Measurements from ENCODE around the gene TNNI3K. TPM values are rescaled to one million over a fixed set of nuclear protein-coding genes. Genes with fewer than 3 reads are reported as not detected.
"Not testable (repeated sequence)": the region's sequence is repeated elsewhere in the genome, so short reads cannot be mapped to it uniquely, and the experiment has no call there.

Gene TNNI3K, protein sequence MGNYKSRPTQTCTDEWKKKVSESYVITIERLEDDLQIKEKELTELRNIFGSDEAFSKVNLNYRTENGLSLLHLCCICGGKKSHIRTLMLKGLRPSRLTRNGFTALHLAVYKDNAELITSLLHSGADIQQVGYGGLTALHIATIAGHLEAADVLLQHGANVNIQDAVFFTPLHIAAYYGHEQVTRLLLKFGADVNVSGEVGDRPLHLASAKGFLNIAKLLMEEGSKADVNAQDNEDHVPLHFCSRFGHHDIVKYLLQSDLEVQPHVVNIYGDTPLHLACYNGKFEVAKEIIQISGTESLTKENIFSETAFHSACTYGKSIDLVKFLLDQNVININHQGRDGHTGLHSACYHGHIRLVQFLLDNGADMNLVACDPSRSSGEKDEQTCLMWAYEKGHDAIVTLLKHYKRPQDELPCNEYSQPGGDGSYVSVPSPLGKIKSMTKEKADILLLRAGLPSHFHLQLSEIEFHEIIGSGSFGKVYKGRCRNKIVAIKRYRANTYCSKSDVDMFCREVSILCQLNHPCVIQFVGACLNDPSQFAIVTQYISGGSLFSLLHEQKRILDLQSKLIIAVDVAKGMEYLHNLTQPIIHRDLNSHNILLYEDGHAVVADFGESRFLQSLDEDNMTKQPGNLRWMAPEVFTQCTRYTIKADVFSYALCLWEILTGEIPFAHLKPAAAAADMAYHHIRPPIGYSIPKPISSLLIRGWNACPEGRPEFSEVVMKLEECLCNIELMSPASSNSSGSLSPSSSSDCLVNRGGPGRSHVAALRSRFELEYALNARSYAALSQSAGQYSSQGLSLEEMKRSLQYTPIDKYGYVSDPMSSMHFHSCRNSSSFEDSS
- polyA plus RNA-seq (ENCODE audit: insufficient read length in 12 of 12) = 10 to 100 TPM in 1 of 12 donors, 1 to 10 TPM in 7, under 1 TPM in 3, not detected in 1; 0.62 to 19.9 (median 1.3) TPM
- long read RNA-seq, donor 1 = 0 reads
- long read RNA-seq, donor 2 = 0 reads
- long read RNA-seq, donor 3 = 0 reads
- long read RNA-seq, donor 4 = 0 reads
- long read RNA-seq, donor 5 = 0 reads
- long read RNA-seq, donor 6 = 0 reads
- long read RNA-seq, donor 7 = 0 reads
- long read RNA-seq, donor 8 = 0 reads
- long read RNA-seq, donor 9 = 0 reads
- long read RNA-seq, donor 10 = 0 reads
- long read RNA-seq, donor 11 = 0 reads

DNA sequence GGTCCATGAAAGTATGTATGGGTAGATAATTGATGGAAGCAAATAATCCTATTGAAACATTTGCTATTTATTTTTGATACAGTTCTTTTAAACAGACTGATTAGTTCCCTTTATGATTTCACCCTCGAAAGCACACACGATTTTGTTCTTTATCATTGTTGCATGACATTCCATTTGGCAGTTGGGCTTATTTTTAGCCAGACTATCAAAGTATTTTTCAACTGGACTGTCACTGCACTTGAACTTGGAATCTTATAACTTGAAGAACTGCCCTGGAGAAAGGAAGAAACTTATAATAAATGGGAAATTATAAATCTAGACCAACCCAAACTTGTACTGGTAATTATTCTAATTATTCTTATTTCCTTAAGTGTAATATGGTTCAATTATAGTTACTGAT is at the start of gene TNNI3K:
TNNI3K (plus strand) TSS at position 235 of the 400 bp plus-strand sequence; CDS start at position 300, 65 bp downstream.
- no peak for DNase-seq

DNA sequence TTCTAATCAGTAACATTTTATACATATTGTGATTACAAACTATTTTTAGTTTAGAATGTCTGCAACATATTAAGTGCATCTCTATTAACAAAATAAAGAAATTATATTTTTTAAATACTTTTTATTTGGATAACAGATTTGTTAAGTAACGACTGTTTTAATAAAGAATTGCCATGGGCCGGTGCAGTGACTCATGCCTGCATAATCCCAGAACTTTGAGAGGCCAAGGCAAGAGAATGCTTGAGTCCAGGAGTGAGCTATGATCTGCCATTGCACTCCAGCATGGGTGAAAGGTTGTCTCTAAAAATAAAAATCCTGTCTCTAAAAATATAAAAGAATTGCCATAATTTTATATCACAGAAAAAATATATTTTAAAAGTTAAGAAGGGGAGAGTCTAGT is 41.3 kb upstream of the TNNI3K start:
- no peak for DNase-seq

DNA sequence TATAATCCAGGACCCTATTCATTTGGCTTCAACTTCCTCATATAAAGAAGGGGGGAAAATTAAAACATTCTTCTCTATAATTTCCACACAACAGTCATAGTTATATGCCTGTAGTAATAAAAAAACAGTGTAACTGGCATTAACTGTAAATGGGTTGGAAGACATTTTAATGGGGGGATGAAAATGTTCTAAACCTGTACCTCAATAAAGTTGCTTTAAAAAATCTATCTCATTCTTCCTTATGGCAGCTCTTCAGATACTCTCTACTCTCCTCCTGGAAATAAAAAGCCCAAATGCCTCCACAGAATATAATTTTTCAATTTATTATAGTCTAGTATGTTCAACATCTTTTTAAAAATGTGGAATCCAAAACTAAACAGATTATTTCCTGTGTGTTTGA is 39.8 kb upstream of the TNNI3K start:
- DNase-seq = no peak

DNA sequence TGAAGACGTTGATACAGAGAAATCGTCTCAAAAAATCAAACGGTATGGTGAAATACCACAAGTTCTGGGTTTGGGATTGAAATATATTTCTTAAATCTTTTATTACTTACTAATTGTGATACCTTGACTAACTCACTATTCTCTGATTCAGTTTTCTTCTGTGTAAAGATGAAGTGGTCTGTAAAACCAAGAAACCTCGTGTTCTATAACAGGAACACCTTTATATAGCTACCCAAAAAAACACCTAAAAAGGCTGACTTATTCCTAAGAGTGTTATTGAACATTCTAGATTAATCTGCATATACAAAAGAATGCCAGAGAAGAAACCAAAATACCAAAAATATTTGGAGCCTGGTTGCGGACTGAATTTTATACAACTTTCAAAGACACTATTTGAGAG is 37.9 kb upstream of the TNNI3K start:
- DNase-seq = no peak

DNA sequence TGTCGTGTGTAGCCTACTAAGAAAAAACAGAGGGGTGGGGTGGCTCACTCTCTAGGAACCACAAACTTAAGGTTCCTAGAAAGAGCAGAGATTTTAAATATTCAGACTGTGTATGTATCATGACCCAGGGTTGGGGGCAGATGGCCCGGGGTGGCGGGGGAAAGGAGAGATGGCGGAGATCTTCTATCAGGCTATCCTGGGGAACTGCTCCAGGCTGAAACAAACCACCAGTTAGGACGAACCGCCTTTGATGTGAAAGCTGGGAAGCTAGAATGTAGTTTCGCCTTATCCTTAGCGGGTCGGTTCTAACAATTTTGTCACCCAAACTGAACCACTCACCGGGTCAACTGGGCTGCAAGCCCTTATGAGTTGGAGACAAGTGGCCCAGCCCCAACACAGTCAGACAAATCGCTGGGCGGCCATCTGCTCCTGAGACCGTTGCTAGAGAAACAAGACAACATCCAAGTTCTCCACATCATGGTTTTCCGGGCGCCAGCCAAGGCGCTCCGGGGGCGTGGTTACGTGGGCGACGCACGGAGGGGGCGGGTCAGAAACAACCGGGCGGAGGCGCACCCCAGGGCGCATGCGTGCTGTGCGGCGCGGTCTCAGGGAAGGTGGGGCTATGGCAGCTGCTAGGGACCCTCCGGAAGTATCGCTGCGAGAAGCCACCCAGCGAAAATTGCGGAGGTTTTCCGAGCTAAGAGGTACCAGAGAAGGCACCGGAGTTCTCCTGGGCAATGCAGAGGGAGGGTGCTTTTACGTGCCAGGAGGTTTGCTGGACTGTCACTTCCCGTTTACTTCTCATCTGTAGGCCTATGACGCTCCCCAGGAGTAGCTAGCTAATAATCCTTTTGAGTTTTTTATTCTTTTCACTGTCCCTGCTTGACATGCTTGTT is 37.3 kb upstream of the TNNI3K start, which contains the start of the genes FPGT and LRRIQ3:
FPGT (plus strand) TSS at position 586 of the 896 bp plus-strand sequence; CDS start at position 623, 37 bp downstream.
LRRIQ3 (minus strand) TSS at position 520 of the 896 bp plus-strand sequence. CDS start 14,492 bp downstream, outside the sequence.
- DNase-seq = peak; percentile 99

DNA sequence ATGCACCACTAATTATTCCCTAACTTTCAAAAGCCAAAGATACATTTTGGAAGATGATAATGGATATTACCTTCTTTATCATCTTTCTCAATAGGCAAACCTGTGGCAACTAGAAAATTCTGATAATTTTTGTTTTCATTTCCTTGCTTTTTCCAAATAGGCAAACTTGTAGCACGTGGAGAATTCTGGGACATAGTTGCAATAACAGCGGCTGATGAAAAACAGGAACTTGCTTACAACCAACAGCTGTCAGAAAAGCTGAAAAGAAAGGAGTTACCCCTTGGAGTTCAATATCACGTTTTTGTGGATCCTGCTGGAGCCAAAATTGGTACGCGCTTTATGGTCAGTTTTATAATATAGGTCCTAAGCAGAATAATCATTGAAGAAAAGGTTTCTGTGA is 35.7 kb upstream of the TNNI3K start:
- DNase-seq = no peak

DNA sequence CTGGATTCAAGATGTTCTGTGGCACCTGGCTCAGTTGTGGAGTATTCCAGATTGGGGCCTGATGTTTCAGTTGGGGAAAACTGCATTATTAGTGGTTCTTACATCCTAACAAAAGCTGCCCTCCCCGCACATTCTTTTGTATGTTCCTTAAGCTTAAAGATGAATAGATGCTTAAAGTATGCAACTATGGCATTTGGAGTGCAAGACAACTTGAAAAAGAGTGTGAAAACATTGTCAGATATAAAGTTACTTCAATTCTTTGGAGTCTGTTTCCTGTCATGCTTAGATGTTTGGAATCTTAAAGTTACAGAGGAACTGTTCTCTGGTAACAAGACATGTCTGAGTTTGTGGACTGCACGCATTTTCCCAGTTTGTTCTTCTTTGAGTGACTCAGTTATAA is 29.9 kb upstream of the TNNI3K start:
- DNase-seq = no peak

DNA sequence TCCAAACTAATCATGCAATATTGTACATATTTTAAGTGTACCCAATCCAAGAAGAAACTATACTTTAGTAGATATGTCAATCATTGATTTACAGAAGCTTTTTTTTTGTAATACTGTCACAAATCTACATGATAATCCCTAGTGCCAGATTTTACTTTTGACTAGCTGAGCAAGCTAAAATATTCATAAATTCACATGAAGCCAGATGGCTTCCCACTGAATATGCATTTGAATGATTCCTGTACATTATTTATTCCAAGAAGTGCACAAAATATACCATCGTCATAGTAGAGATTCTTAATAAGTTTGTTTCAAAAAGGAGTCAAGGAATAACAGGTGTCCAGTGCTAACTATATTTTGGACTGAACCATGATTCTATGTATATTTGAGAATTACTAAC is 20.0 kb upstream of the TNNI3K start:
- no peak for DNase-seq

DNA sequence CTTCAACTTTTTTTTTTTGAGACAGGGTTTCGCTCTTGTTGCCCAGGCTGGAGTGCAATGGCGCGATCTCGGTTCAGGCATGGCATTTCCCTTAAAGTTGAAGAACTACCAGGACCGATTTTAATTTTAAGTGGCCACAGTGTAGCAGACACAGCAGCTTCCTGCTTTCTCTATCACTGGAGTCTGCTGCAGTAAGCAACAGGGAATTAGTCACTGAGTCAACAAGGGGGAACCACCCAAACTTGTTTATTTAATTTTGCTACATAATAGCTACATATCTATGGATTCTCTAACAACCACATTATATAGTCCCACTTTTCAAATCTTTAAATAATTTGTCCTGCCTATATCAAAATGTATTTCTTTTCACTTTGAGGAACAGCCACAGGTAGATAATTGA is 12.5 kb upstream of the TNNI3K start:
- no peak for DNase-seq

DNA sequence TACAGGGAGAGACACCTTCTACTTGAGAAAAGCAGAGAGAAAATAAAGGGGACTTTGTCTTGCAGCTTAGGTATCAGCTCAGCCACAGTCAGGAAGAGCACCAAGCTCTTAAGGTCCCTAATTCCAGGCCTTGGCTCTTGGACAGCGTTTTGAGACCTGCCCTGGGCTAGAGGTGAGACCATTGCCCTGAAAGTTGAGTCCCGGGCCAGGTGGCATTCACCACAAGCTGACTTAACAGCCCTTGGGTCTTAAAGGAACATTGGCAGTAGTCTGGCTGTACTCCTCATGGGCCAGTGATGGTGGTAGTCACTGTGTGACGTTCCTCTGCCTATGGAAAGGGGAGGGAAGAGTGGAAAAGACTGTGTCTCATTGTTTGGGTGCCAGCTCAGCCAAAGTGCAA is 11.7 kb upstream of the TNNI3K start:
- no peak for DNase-seq

DNA sequence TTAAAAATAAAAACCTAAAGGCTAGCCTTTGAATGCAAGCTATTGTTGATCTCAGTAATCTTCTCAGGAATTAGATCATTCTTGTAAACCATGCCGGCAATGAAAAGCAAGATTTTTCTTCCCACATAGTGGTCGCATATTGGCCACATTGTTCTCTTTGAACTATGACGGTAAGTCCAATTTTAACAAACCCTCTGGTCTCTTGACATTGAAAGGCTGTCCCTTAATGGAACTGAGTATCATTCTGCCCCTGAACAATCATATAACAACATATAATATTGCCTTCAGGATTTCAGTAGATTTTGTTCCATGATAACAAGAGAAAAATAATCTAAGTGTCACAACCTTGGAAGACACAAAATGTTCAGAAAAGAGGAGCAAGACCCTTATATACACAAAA is 1.3 kb downstream of the TNNI3K start:
- DNase-seq = no peak

DNA sequence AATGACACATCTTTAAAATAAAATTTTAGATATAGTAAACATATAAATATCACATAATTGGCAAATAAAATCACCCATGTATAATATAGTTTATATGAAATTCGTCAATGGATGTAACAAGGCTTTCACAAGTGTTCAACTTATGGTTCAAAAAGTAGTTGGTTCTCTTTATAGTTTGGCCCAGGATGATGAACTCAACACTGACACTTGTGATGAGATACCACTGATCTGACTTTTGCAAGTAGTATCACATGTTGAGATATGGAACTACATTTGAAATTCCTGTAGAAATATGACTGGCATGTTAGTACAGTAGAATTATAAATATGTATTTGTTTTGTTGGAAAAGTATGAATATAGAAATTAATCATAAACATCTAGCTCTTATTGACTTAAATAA is 1.8 kb downstream of the TNNI3K start:
- no peak for DNase-seq

DNA sequence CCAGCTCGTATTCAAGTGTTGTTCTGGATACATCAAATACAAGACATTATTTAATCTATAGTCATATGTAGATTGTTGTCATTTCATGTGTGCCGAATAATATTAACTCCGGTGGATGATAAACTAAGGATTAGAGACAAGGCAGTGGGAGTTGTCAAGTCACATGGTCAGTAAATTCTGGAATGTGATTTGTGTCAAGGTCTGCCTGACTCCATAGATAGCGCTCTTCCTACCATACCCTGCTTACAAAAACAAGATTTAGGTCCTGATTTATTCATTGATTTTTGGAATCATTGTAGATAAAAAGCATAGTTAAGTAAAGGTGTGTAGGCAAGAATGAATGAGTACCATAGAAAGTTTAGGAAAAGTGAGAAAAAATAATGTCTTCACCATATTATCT is 2.6 kb downstream of the TNNI3K start:
- no peak for DNase-seq

DNA sequence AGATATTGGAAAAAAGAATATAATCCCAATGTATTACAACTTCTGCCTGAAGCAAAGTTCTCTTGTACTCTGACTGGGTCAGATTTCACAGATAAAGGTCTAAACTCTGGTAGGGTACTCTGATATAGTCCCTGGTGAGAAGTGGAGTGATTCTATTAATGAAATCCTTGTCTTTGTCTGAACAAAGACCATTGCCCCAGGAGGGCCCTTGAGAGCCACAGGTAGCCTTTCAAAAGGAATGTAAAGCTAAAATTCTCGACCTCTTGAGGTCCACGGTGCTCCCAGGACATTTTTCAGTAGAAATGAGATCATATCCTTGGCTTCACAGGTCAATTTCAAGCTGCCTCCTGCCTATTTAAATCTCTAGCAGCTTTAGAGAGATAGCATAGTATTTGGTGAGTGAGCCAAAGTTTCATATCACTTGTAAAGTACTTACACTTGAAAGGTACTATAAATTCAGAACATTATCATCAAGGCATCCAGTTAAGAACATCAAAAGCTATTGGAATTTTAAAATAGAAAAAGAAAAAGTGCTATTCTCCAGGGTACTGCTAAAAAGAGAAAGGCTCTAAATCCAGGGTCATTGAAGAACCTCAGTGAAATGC is 10.1 kb downstream of the TNNI3K start:
- no peak for DNase-seq

DNA sequence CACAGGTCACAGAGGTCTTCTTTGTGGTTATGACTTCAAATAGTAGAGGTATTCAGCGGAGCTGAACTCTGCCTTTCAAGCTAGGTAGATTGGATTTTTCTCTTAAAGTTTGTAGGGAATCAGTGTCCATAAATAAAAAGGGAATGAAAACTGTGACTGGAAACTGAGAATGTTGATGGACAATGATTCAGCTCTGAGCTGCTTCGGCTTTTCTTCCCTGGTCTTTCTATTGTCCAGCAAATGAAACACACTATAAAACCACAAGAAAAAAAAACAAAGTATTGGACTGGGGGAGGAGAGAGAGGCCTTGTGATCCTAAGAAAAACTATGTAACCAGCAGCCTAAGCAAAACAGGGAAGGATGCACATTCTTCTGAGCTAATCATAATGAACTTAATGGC is 11.1 kb downstream of the TNNI3K start:
- no peak for DNase-seq

DNA sequence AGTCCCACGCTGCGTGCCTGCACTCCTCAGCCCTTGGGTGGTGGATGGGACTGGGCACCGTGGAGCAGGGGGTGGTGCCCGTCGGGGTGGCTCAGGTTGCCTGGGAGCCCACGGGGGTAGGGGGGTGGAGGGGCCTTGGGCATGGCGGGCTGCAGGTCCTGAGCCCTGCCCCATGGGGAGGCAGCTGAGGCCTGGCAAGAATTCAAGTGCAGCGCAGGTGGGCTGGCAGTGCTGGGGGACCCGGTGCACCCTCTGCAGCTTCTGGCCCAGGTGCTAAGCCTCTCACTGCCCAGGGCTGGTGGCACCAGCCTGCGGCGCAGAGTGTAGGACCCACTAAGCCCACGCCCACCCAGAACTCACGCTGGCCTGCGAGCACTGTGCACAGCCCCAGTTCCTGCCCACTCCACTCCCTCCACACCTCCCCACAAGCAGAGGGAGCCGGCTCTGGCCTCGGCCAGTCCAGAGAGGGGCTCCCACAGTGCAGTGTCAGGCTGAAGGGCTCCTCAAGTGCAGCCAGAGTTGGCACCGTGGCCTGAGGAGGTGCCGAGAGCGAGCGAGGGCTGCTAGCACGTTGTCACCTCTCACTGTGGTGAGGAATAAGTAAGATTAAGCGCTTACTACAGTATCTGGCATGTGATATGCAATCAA is 12.8 kb downstream of the TNNI3K start:
- DNase-seq = no peak

DNA sequence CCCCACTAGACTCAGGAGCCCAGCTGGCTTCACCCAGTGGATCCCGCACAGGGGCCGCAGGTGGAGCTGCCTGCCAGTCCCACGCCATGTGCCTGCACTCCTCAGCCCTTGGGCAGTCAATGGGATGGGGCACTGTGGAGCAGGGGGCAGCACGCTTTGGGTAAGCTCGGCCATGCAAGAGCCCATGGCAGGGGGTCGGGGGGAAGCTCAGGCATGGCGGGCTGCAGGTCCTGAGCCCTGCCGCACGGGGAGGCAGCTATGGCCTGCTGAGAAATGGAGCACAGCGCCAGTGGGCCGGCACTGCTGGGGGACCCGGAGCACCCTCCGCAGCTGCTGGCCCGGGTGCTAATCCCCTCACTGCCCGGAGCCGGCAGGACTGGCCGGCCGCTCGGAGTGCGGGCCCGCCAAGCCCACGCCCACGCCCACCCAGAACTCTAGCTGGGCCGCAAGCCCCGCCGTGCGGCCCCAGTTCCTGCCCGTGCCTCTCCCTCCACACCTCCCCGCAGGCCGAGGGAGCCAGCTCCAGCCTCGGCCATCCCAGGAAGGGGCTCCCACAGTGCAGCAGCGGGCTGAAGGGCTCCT is 18.1 kb downstream of the TNNI3K start:
- not testable (repeated sequence) for DNase-seq

DNA sequence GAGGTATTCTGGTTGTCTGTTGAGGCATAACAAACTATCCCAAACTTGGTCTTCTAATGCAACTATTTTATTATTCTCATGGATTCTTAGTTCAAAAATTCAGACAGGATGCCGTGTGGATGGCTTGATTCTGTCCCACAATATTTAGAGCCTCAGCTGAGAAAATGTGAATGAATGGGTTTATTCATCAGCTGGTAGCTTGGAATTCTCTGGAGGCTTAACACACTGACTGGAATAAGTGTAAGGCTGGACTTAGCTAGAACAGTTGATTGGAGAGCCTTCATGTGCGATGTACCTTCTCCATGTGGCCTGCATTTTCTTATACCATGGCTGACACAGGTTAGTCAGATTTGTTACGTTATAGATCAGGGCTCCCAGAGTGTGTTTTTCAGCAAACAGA is 30.8 kb downstream of the TNNI3K start:
- DNase-seq = no peak

DNA sequence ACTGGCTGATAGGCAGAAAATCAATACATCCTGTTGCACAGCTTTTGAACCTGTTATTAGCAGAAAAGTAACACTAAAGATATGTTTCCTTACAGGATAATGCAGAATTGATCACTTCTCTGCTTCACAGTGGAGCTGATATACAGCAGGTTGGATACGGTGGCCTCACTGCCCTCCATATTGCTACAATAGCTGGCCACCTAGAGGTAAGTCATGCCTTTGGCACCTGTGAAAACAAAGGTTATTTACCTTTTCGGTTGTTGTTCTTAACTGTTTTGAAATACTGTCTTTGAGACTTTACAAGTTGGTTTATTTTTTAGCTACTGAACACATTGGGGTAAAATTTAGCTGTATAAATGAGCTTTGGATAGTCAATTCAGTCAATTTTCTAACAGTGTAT is 36.3 kb downstream of the TNNI3K start:
- DNase-seq = no peak

Measured in muscle of arm (tissue), 14 donors.